Vagina (tissue), 2 donors: Measurements from ENCODE around the gene CDH4. TPM values are rescaled to one million over a fixed set of nuclear protein-coding genes. Genes with fewer than 3 reads are reported as not detected.

Source experiments
- DNase-seq, 2 donors: peaks; one replicate each; pipeline ENCODE4 v3.0.0-alpha.2; 2017; ENCODE audit errors: extremely low spot score in 2 of 2
- H3K27ac ChIP-seq: fragments of 200-600 bp; sonication (generic); one replicate; pipeline ENCODE4 v1.5.1; 2019
- H3K27me3 ChIP-seq: fragments of 200-600 bp; sonication (generic); one replicate; pipeline ENCODE4 v1.5.1; 2019
- H3K36me3 ChIP-seq, 2 donors: fragments of 200-600 bp; sonication (generic); one replicate each; pipeline ENCODE4 v1.5.1; 2017 to 2019
- H3K4me1 ChIP-seq: fragments of 200-600 bp; sonication (generic); one replicate; pipeline ENCODE4 v1.5.1; 2019
- H3K4me3 ChIP-seq, 2 donors: fragments of 200-600 bp; sonication (generic); 1 replicate in 1 of 2; 2 replicates in 1 of 2; pipeline ENCODE4 v1.5.1; 2016 to 2019
- H3K9me3 ChIP-seq: fragments of 200-600 bp; sonication (generic); one replicate; pipeline ENCODE4 v1.5.1; 2019
- CTCF ChIP-seq, 3 experiments: fragments of 450-650 bp in 2 of 3; fragments of 200-600 bp in 1 of 3; sonication (generic) in 1 of 3; IDR thresholded peaks; one replicate each; pipeline ENCODE4 v1.5.1; 2017 to 2019; ENCODE audit warnings: antibody characterized with exemption in 3 of 3, mild to moderate bottlenecking in 2 of 3, moderate library complexity in 2 of 3
- POLR2A ChIP-seq, 2 donors: fragments of 450-650 bp; IDR thresholded peaks; one replicate each; pipeline ENCODE4 v1.6.1; 2017; ENCODE audit warnings: antibody characterized with exemption in 2 of 2, mild to moderate bottlenecking in 2 of 2, moderate library complexity in 2 of 2
- POLR2AphosphoS5 ChIP-seq, 2 donors: sonication (generic); formaldehyde crosslinking; IDR thresholded peaks; one replicate each; pipeline ENCODE4 v1.9.0; 2017; ENCODE audit warnings: antibody characterized with exemption in 2 of 2, mild to moderate bottlenecking in 2 of 2, low read depth in 1 of 2; ENCODE audit not compliant: insufficient read depth in 1 of 2
- intact Hi-C: fragments of 100-400 bp; cut with DNase I; formaldehyde crosslinking; loops from one replicate; pipeline ENCODE4 v1.15.1; 2023
- total RNA-seq: library from RNA; depleted of rRNA; stranded (reverse); fragments of >200 nt; gene quantifications from one replicate; pipeline ENCODE4 v1.2.3, GENCODE V29; 2016

Gene CDH4
- total RNA-seq, 1 donor from 2014 or later = 0.25 TPM

- peaks cover 8% of the 10 kb centered on the region for H3K4me1 ChIP-seq
- H3K27me3 ChIP-seq = no peaks in the 10 kb centered on the region
- no peaks in the 10 kb centered on the region for H3K9me3 ChIP-seq
- no peak for TF ChIP-seq CTCF (IDR thresholded peaks at IDR 0.05)
- TF ChIP-seq POLR2A (IDR thresholded peaks at IDR 0.05) = no peak
- no peak for TF ChIP-seq POLR2AphosphoS5 (IDR thresholded peaks at IDR 0.05; ENCODE audit: insufficient read depth in 1 of 2, low read depth in 1 of 2)
- no peak for DNase-seq
- no peak overlapping the region for H3K27ac ChIP-seq
- no peaks in the 10 kb centered on the region for H3K36me3 ChIP-seq
- intact Hi-C loops = no loop called here
- H3K4me3 ChIP-seq = no peak overlapping the region
These were observed 712.0 kb downstream of the CDH4 start for GRCh38 chr20:61963885-61964674.

- no peak overlapping the region for H3K4me3 ChIP-seq
- no peak for DNase-seq
- intact Hi-C loops = no loop called here
These were observed 712.9 kb downstream of the CDH4 start for GRCh38 chr20:61964675-61965605.

GRCh38 chr20:61965606-61966491 is 713.8 kb downstream of the CDH4 start:
- Histone ChIP-seq H3K27ac (no peak overlapping the region), H3K4me3 (no peak overlapping the region), H3K4me1 (peaks cover 8% of the 10 kb centered on the region), H3K36me3 (no peaks in the 10 kb centered on the region), H3K9me3 (no peaks in the 10 kb centered on the region), H3K27me3 (no peaks in the 10 kb centered on the region)
- DNase-seq = no peak
- intact Hi-C loops = no loop called here
- TF ChIP-seq POLR2AphosphoS5 (IDR thresholded peaks at IDR 0.05; ENCODE audit: insufficient read depth in 1 of 2, low read depth in 1 of 2) (no peak), POLR2A (IDR thresholded peaks at IDR 0.05) (no peak), CTCF (IDR thresholded peaks at IDR 0.05) (no peak)

More at GRCh38 chr20:61964675-61965605, 712.9 kb downstream of the CDH4 start:
- no peak for TF ChIP-seq POLR2AphosphoS5 (IDR thresholded peaks at IDR 0.05; ENCODE audit: insufficient read depth in 1 of 2, low read depth in 1 of 2)
- TF ChIP-seq POLR2A (IDR thresholded peaks at IDR 0.05) = no peak
- TF ChIP-seq CTCF (IDR thresholded peaks at IDR 0.05) = no peak
- Histone ChIP-seq H3K36me3 (no peaks in the 10 kb centered on the region), H3K4me1 (peaks cover 8% of the 10 kb centered on the region), H3K9me3 (no peaks in the 10 kb centered on the region), H3K27ac (no peak overlapping the region), H3K27me3 (no peaks in the 10 kb centered on the region)

GRCh38 chr20:61966492-61967244 is 714.6 kb downstream of the CDH4 start:
- no peak overlapping the region for H3K4me3 ChIP-seq

More at GRCh38 chr20:61966492-61967244, 714.6 kb downstream of the CDH4 start:
- intact Hi-C loops = no loop called here
- no peaks in the 10 kb centered on the region for H3K9me3 ChIP-seq
- H3K27me3 ChIP-seq = no peaks in the 10 kb centered on the region
- H3K27ac ChIP-seq = no peak overlapping the region
- DNase-seq = no peak
- peaks cover 8% of the 10 kb centered on the region for H3K4me1 ChIP-seq
- H3K36me3 ChIP-seq = no peaks in the 10 kb centered on the region
- TF ChIP-seq POLR2AphosphoS5 (IDR thresholded peaks at IDR 0.05; ENCODE audit: insufficient read depth in 1 of 2, low read depth in 1 of 2) = no peak
- TF ChIP-seq CTCF (IDR thresholded peaks at IDR 0.05) = no peak
- no peak for TF ChIP-seq POLR2A (IDR thresholded peaks at IDR 0.05)
